Activated naive CD4-positive, alpha-beta T cell treated with Interleukin-2 at 50 U/mL for 16 hours (primary cell): ENCODE results near the gene SMARCAL1.
"Not testable (repeated sequence)": the region's sequence is repeated elsewhere in the genome, so short reads cannot be mapped to it uniquely, and the experiment has no call there.

Source experiments
- DNase-seq: peaks from one replicate; pipeline ENCODE4 v3.0.0-alpha.2; 2020

The SMARCAL1 gene

GRCh38 chr2:216412022-216412999, at the start of gene SMARCAL1:
SMARCAL1 (plus strand) TSS chr2:216412484; CDS start chr2:216414705, 2,221 bp downstream.
- peak; percentile 99 for DNase-seq

DNA sequence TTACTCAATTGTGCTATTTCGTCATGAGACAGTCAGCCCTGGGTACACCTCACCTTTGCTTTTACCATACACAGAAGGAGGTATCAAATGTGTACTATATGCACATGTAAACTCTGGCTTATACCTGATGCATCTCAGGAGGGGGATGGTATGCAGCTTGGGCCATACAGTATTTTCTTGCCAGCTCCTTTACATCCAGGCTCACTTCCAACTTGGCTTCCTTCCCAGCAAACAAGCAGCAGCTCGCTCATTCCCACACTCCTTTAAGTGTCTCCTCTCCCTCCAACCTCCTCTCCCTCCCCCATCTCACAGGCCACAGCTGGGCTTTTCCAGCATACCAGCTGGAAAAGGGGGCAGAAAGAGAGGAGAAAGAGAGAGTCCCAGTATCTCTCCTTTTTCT, 49.6 kb upstream of the SMARCAL1 start:
- no peak for DNase-seq

DNA sequence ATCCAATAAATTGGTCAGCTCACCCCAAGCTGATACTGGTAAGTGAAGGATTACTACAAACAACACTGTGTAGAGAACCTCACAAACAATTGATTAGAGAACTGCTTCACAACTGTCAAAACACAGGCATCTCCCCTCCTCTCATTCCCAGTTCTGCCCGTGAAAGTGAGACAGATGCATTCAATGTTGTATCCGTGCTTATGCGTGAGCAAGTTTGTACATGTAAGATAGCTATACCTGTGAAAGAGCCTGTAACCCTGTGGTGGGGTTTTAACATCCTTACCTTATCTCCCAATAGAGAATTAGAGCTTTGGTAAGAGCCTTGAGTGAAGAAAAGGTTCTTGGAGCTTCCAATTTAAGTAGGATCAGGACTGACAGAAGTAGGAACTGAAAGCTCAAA, 49.1 kb upstream of the SMARCAL1 start:
- no peak for DNase-seq

GRCh38 chr2:216365518-216365917, 46.8 kb upstream of the SMARCAL1 start:
- DNase-seq = no peak

- DNase-seq = no peak
These were observed 45.4 kb upstream of the SMARCAL1 start for GRCh38 chr2:216366777-216367471.

GRCh38 chr2:216369821-216370220, 42.5 kb upstream of the SMARCAL1 start:
- DNase-seq = no peak

GRCh38 chr2:216370961-216371712, 41.1 kb upstream of the SMARCAL1 start:
- no peak for DNase-seq

DNA sequence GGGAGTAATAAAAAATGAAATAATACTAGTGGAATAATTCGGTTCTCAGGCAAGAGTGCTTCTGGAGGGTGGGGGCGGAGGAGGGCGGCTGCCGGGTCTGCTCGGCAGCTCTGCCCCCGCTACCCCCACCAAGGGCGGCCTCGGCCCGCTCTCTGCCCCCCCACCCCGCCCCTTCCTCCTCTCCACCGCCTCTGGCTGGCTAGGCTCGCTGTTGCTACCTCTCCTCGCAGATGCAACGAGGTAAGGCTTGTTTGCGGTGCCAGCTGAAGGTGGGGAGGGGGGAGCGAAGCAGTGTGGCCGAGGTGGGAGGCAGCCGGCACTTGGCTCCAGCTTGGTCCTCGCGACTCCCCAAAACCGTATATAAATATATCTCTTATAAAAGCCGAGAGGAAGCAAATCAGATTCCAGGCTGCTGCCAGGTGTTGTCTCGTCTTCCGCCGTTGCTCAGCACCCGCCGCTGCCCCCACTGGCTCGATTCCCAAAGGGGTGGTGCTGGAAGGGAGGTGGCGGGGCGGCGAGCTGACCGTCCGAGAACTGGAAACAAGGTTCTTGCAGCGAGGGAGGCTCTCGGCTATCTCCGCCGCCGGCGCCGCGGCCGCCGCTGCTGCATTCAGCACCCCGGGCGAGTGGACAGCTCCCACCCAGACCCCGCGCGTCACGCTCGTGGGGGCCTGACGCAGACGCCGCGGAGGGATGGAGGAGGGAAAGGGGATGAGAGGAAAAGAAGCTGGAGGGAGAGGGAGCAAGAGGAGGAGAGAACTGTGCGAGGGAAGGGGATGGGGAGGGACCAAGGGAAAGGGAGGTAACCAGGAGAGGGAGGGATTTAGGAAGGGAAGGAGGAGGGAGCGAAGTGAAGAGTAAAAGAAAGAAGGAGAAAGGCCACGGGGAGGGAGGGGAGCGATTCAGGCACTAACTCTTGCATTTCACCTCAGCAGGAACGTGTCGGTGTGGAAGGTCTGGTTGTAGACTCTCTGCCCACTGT, 40.3 kb upstream of the SMARCAL1 start, which contains the start of gene MARCHF4:
MARCHF4 (minus strand) TSS at position 763 of the 982 bp plus-strand sequence. CDS start 2,223 bp downstream, outside the sequence.
- DNase-seq = peak; percentile 69

DNA sequence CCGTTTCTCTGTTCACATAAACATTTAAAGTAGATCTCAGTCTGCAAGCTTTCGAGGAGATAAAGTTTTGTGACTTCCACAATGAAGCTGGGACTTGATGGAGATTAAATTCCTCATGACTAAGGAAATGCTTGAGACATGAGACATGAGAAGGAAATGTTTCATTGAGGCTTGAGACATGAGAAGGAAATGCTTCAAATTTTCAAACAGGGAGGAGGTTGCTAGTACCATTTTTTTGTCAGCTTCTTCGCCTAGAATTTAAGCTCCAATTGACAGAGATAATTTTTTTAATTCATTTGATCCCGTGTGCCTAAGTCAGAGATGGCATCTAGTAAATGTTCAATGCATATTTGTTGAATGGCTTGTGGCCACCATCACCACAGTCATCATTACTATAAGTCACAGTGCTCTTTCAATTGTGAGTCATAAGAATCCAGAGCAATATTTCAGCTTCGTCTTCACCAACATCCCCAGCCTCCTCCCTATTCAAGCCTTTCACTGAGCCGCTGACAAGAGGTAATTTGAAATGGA, 39.5 kb upstream of the SMARCAL1 start:
- no peak for DNase-seq

DNA sequence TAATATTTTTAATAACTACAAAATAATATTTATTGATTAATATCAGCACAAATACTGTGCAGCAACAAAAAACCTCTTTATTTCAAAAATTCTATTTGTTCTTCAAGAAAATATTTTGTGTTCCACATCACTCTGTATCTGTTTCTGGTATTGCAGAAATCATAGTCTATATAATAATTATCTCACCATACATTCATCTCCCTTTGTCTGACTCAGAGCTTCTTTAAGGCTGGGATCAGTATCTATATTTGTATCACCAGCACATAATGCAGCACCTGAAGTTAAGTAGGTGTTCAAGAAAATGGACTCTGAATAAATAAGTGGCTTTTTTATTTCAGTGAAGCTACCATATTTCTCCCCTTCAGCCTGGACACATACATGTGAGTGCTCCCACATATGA, 38.4 kb upstream of the SMARCAL1 start:
- DNase-seq = no peak

DNA sequence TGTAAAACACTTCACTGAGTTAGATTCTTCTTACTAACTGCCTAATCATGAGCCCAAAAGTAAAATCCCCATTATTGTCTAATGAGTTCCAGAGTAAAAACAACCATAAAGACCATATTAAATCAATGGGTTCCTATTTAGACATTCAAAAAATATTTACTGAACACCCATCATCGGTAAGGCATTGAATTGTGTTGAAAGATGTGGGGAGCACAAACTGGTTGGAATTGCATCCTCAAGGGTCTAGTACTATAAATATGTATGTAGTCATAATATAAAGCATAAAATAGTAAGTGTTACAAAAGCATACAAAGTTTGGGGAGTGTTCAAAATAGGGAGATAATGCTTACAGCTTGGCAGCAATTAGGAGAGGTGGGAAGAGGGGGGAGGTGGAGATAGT, 37.0 kb upstream of the SMARCAL1 start:
- DNase-seq = no peak

DNA sequence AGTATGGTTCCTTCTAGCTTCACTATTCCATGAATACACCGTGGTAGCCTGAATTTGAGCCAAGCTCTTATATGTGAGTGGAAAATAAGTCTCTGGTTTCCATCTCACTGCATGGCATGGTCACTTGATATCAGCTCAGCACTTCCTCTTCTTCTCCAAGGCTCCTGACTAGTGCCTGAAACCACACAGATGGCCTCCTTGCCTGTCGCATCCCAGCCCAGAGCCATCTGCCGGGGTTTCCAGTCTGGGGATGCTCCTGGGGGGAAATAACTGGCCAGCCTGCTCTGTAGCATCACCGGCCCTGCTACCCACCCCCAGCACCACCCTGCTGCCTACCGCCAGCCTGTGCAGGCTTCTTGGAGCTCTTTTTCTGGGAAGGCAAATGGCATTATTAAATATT, 32.3 kb upstream of the SMARCAL1 start:
- no peak for DNase-seq

GRCh38 chr2:216384409-216384808, 27.9 kb upstream of the SMARCAL1 start:
- not testable (repeated sequence) for DNase-seq

GRCh38 chr2:216385478-216385877, 26.8 kb upstream of the SMARCAL1 start:
- DNase-seq = no peak

DNA sequence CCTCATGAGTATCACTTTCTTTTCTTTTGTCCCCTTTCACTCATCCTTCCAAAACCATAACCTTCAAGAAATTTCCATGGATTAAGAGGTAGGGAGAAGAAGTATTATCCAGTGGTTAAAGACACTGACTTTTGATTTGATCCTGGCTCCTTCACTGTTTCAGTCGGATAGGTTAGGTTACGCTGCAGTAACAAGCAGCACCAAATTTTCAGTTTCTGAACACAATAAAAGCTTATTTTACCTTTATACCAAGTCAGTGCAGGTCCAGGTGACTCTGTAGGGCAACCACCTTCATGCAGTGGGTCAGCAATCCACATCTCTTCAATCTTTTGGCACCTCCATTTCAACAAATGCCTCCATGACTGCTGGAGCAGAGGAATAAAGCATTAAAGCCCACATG, 25.0 kb upstream of the SMARCAL1 start:
- DNase-seq = no peak

GRCh38 chr2:216388046-216388884, 24.0 kb upstream of the SMARCAL1 start:
- DNase-seq = peak; percentile 17

DNA sequence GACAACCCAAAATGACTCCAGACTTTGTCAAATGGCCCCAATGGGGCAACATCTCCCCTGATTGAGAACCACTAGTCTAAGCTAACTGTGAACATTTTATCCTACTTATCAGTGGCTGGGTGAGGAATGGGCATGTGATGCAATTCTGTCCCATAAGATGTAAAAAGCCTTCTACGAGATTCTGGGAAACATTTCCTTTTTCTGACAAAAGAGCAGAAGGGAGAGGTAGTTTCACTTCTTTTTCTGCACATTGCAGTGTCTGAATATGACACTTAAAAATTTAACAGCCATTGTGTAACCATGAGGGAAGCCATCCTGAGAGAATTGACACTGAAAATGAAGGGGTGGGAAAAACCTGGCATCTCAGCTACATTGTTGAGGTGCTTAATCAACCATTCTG, 22.7 kb upstream of the SMARCAL1 start:
- DNase-seq = no peak

DNA sequence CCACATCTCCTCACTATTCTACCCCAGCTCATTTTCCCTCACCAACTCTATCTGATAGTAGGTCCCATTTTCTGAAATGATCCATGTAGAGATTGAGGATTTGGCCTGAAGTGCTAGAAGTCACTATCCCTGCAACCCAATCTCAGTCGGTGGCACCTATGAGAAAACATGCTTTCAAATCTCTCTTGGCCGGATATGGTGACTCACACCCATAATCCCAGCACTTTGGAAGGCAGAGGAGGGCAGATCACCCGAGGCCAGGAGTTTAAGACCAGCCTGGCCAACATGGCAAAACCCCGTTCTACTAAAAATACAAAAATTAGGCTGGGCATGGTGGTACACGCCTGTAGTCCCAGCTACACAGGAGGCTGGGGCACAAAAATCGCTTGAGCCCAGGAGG, 20.9 kb upstream of the SMARCAL1 start:
- no peak for DNase-seq

GRCh38 chr2:216392018-216392562, 20.2 kb upstream of the SMARCAL1 start:
- no peak for DNase-seq
